CD4-positive, alpha-beta T cell treated with Interleukin-15 for 4 hours (primary cell): ENCODE measurements around the gene OR2T8.

Source experiments
- DNase-seq: peaks from one replicate; pipeline ENCODE4 v3.0.0-alpha.2; 2020; ENCODE audit warnings: low spot score

OR2T8 gene

GRCh38 chr1:247961791-247962190 is 41.7 kb downstream of the OR2T8 start:
- DNase-seq = no peak

- DNase-seq = no peak
Observed at GRCh38 chr1:247962911-247963588, 43.0 kb downstream of the OR2T8 start.

GRCh38 chr1:247964933-247965332 is 44.9 kb downstream of the OR2T8 start, which contains the start of gene OR2AK2:
TSS of gene OR2AK2 (plus strand) at chr1:247965233. CDS start at chr1:247965377, 144 bp downstream.
- DNase-seq = no peak

GRCh38 chr1:247966532-247967204 is 46.6 kb downstream of the OR2T8 start:
- no peak for DNase-seq
